Measurements from ENCODE around the gene ADIPOQ.
"Not testable (repeated sequence)": the region's sequence is repeated elsewhere in the genome, so short reads cannot be mapped to it uniquely, and the experiment has no call there.

Gene ADIPOQ

GRCh38 chr3:186873796-186874195 is 31.3 kb downstream of the ADIPOQ start:
- DNase-seq, result not testable (repeated sequence)

- DNase-seq, result not testable (repeated sequence)
Measured at GRCh38 chr3:186874216-186874615, 31.7 kb downstream of the ADIPOQ start.

DNA sequence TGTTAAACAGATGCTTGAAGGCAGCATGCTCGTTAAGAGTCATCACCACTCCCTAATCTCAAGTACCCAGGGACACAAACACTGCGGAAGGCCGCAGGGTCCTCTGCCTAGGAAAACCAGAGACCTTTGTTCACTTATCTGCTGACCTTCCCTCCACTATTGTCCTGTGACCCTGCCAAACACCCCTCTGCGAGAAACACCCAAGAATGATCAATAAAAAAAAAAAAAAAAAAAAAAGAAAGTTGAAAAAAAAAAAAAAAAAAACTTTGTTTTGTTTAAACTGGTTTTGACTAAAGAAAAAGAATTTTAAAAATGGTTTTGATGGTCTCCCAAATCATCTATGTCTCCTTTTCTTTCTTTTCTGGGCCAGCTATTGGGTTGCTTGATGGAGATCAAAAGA is 32.3 kb downstream of the ADIPOQ start:
- not testable (repeated sequence) for DNase-seq

GRCh38 chr3:186875708-186876107 is 33.2 kb downstream of the ADIPOQ start:
- no peak for DNase-seq

GRCh38 chr3:186879781-186880180 is 37.3 kb downstream of the ADIPOQ start:
- no peak for DNase-seq

GRCh38 chr3:186880406-186880805 is 37.9 kb downstream of the ADIPOQ start:
- DNase-seq, result no peak

DNA sequence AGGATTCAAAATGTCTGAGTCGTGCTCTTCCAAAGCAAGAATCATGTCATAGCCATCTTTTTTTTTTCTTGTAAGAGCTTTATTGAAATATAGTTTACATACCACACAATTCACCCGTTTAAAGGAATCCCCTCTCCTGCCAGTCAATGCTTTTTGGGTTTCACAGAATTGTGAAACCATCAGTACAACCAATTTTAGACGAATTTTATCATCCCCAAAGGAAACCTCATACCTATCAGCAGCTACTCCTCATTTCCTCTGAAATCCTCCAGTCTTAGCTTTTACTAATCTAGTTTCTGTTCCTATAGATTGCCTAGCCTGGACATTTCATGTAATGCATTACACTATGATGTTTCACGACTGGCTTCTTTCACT is 39.6 kb downstream of the ADIPOQ start:
- DNase-seq, result no peak

DNA sequence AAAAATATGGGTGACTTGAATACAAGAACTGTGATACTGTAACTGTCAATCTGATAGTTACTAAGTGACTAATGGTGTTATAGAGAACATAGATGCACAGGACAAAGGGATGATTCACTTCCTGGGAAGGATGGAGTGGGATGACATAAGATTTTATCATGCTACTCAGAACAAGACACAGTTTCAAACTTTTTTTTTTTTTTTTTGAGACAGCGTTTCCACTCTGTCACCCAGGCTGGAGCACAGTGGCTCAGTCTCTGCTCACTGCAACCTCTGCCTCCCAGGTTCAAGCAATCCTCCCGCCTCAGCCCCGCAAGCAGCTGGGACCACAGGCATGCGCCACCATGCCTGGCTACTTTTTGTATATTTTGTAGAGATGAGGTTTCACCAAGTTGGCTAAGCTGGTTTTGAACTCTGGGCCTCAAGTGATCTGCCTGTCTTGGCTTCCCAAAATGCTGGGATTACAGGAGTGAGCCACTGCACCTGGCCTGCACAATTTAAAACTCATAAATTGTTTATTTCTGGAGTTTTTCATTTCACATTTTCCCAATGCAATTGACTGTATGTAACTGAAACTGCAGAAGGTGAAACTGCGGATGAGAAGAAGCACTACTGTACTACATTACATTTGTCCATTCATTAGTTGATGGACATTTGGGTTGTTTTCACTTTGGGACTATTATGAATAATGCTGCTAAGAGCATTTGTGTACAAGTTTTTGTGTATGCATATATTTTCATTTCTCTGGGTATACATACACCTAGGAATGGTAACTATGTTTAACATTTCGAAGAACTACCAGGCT is 40.6 kb downstream of the ADIPOQ start:
- no peak for DNase-seq

DNA sequence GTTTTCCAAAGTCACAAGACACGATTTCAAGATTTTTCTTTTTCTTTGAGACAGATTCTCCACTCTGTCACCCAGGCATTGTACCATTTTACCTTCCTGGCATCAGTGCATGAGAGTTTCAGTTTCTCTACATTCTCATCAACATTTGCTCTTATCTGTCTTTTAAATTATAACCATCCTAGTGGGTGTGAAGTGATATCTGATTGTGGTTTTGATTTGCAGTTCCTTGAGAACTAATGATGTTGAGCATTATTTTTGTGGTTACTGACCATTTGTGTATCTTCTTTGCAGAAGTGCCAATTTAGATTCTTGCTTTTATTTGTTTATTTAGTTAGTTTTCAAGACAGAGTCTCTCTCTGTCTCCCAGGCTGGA is 41.2 kb downstream of the ADIPOQ start:
- no peak for DNase-seq

DNA sequence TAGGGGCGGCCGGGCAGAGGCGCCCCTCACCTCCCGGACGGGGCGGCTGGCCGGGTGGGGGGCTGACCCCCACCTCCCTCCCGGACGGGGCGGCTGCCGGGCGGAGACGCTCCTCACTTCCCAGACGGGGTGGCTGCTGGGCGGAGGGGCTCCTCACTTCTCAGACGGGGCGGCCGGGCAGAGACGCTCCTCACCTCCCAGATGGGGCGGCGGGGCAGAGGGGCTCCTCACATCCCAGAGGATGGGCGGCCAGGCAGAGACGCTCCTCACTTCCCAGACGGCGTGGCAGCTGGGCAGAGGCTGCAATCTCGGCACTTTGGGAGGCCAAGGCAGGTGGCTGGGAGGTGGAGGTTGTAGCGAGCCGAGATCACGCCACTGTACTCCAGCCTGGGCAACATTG is 42.4 kb downstream of the ADIPOQ start:
- not testable (repeated sequence) for DNase-seq

DNA sequence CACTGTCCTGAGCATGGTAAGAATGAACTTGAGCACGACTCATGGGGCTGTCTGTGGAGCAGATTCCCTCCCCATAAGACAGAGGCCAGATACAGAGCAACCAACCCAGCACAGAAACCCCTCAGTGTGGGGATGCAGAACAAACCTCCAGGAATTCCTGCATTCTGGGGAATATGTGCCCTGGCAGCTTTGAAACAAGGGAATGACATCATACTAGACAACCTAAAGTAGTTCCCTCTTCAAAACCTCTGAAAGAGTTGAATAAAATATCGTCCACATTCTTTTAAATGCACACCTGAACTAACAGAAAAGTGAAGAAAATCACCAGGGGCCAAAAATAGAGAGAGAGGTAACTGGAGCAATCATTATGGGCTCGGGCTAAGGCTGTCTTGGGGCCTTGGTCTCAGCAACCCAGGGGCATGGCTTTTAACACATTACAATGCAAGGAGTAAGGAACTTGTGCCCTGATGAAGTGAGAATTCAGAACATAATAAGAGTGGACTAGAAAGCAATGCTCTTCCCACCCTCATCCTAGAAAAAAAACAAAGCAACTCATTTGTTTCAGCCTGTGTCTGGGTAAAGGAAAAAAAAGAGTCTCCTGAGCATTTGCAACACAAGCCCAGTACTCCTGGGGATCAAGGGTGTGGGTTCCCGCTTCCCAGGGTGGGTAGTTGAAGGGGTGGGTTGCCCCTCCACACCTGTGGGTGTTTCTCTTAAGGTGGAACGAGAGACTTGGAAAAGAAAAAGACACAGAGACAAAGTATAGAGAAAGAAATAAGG is 43.9 kb downstream of the ADIPOQ start:
- no peak for DNase-seq

GRCh38 chr3:186887507-186887938 is 45.0 kb downstream of the ADIPOQ start:
- not testable (repeated sequence) for DNase-seq

DNA sequence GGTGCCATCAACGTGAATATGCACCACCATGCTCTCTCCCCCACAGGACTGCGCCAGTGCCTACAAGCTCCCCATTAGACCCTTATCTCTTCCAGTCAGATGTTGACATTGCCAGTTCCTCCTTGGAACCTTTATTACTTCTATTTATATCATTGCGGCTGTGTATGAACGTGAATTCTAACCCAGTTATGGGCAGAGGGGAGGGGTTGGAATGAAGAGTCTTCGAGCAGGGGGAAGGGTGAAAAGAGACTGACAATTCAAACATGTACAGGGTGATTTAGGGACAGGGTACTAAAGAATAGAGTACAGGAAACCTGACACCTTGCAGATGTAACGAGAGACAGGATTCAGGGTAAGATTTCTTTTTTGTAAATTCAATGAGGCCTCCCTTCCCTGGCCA is 46.1 kb downstream of the ADIPOQ start:
- DNase-seq, result no peak

GRCh38 chr3:186889698-186890097 is 47.2 kb downstream of the ADIPOQ start:
- not testable (repeated sequence) for DNase-seq

DNA sequence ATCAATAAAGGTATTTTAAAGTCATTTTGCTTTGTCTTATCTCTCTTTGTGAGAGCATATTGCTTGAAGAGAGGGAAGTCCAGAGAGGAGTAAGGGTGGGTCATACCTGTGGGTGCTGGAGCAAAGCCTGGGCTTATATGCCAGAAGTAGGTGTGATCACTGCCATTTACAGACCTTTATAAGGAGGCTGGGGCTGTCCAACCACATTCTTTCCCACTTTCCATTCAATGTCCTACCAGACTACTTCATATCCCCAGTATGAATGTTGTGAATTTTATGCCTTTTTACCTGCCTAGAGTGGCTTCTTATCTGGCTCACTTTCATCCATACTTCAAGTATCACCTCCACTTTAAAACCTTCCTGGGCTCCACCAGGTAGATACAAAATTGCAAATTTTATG is 48.4 kb downstream of the ADIPOQ start:
- DNase-seq, result no peak

- DNase-seq, result not testable (repeated sequence)
Measured at GRCh38 chr3:186893071-186893470, 50.6 kb downstream of the ADIPOQ start.

DNA sequence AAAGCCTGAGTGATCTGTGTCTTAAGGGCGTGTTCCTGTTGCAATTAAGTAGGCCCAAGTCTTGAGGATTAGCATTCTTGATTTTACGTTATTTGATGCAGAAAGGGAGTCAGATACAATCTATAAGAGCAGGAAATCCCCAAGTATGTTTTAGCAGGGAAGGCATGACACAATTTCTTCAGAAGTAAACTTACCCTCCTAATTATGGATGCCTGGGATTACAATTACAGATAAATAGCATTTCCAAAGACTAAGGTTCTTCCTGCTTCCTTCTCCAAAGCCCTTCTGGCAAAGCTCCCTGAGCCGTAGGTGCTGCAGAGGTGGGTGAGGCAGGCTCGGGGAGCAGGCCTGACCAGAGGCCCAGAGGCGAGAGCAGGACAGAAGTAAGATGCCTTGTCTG is 52.9 kb downstream of the ADIPOQ start:
- DNase-seq, result no peak

DNA sequence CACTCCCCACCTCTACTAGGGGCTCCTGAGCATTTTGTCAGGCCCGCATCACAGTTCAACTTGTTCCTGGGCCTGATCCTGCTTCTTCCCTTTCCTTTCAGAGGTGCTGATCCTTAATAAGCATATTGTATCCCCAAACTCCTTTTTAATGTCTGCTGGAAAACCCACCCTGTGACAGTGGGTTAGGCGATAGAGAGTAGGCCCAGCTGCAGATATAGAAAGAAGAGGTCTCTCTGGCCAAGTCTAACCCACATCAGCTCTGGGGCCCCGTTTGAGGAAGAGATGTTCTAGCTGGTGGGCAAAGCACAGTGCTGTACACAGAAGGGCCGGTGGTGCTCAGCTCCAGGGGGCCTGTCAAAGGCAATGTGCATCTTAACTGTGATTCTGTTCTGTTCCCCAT is 53.5 kb downstream of the ADIPOQ start:
- no peak for DNase-seq

DNA sequence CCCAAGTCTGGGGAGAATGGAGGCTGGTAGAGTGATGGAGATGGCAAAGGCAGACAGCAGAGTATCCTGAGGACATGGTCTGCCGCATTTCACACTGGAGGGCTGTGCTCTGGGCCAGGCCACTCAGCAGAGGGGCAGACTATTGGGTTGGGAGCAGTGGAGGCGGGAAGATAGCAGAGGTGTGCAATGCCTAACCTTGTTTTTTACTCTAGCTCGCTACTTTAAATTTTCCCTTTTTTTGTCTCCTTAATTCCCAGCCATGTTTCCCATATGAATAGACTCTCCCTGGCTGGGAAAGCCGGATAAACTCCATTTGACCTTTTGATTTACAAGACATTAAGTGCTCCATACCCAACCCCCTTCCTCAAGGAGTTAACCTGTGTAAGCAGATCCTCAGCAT is 54.4 kb downstream of the ADIPOQ start:
- no peak for DNase-seq

DNA sequence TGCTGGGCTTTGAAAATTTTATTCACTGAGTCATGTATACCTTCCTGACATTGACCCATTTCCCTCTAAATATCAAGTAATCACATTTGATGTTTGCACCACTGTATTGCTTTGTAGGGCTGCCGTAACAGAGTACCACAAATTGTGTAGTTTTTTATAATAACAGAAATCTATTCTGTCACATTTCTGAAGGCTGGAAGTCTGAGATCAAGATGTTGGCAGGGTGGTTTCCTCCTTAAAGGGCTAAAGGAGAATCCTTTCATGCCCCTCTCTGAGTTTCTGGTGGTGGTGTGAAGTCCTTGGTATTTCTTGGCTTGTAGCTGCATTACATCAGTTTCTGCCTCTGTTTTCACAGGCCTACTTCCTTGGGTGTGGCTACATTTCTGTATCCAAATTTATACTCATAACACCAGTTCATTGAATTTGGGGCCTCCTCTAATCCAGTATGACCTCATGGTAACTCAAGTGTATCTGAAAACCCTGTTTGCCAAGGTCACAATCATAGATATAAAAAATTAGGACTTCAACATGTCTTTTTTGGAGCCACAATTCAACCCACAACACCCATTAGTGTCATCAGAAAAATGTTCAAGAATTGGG is 58.7 kb downstream of the ADIPOQ start:
- no peak for DNase-seq

GRCh38 chr3:186902154-186902553 is 59.6 kb downstream of the ADIPOQ start:
- DNase-seq, result no peak

- DNase-seq, result no peak
Measured at GRCh38 chr3:186902713-186903112, 60.2 kb downstream of the ADIPOQ start.

DNA sequence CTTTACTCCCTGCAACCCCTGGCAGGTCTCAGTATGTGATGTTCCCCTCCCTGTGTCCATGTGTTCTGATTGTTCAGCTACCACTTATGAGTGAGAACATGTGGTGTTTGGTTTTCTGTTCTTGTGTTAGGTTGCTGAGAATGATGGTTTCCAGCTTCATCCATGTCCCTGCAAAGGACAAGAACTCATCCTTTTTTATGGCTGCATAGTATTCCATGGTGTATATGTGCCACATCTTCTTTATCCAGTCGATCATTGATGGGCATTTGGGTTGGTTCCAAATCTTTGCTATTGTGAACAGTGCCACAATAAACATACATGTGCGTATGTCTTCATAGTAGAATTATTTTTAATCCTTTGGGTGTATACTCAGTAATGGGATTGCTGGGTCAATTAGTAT is 61.2 kb downstream of the ADIPOQ start:
- DNase-seq, result not testable (repeated sequence)

DNA sequence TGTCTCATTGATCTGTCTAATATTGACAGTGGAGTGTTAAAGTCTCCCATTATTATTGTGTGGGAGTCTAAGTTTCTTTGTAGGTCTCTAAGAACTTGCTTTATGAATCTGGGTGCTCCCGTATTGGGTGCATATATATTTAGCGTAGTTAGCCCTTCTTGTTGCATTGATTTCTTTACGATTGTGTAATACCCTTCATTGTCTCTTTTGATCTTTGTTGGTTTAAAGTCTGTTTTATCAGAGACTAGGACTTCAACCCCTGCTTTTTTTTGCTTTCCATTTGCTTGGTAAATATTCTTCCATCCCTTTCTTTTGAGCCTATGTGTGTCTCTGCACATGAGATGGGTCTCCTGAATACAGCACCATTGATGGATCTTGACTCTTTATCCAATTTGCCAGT is 64.6 kb downstream of the ADIPOQ start:
- DNase-seq, result not testable (repeated sequence)

All from activated CD8-positive, alpha-beta memory T cell treated with anti-CD3 and anti-CD28 coated beads, Interleukin-2, amount 50 U/mL, for 4 hours (primary cell).